Femur (tissue), 1 donor: ENCODE data around the gene C1QA.
"Not testable (repeated sequence)": the region's sequence is repeated elsewhere in the genome, so short reads cannot be mapped to it uniquely, and the experiment has no call there.

Source experiments
- DNase-seq: peaks from one replicate; pipeline ENCODE4 v3.0.0-alpha.2; 2017

C1QA gene

GRCh38 chr1:22643381-22643780, 7.0 kb downstream of the C1QA start, which contains the start of gene C1QC:
C1QC (plus strand) TSS chr1:22643633; CDS start chr1:22644024, 391 bp downstream.
- no peak for DNase-seq

DNA sequence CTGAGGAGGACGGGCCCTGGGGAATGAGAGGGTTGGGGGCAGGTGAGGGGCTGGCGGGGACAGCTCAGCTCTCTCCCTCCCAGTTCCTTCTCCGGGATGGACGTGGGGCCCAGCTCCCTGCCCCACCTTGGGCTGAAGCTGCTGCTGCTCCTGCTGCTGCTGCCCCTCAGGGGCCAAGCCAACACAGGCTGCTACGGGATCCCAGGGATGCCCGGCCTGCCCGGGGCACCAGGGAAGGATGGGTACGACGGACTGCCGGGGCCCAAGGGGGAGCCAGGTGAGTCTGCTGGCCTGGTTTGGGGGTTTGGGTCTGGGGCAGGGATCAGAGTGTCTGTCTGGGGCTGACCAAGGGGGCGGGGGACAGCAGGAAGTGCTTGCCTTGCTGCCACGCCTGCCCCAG, 7.5 kb downstream of the C1QA start:
- DNase-seq: no peak

DNA sequence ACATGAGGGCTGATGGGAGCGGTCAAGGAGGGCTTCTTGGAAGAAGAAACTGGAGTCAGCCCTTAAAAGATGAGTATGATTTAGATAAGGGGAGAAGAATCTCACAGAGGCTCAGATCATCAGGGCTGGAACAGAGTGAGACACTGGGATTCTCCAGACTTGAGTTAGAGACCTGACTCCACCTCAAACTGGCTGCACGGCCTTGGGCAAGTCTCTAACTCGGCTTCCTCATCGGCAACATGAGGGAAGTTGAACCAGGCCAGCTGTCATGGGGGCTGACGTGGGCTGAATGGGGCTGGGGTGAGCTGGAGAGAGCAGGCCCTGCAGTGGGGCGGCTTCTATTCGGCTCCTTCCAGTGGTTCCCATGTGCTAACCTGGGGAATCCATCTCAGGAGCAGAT, 9.5 kb downstream of the C1QA start:
- DNase-seq: no peak

- DNase-seq: no peak
Observed at GRCh38 chr1:22646384-22646783, 10.0 kb downstream of the C1QA start.

- DNase-seq: no peak
Observed at GRCh38 chr1:22650089-22650693, 13.8 kb downstream of the C1QA start.

DNA sequence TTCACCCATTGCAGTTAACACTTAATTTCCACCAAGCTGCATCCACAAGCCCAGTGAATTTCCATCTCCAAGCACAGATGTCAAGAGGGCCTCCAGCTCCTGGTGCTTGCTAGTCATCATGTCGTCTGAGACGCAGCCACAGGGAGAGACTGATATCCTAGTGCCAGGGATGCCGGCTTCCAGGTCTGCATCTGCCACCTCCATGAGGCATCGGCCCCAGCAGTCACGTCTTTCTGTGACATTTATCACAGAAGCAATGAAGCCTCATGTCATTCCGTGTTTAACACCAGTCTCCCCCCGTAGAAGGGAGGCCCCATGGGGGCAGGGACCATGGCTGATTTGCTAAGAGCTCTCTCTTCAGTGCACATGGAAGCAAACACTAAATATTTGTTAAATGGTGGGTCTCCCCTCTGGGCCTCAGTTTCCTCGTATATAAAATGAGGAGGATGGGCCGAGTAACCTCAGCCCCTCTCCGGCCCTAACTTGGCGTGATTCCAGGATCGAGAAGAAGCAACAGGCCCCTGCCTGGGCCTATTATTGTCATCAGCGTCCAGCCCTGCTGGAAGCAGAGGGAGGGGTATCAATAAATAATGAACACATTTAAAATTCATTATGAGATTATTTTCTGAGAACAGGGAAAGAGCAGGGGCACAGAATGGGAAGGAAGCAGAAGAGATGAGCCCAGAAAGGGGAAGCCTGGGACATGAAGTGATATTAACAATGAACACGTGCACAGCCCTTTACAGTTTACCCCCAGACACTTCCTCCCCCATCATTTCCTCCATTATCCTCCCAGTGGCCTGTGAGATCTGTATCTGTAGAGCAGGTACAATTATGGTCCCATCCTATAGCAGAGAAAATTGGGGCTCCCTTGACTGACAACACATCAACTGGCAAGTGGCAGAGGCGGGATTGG, 15.8 kb downstream of the C1QA start:
- no peak for DNase-seq

DNA sequence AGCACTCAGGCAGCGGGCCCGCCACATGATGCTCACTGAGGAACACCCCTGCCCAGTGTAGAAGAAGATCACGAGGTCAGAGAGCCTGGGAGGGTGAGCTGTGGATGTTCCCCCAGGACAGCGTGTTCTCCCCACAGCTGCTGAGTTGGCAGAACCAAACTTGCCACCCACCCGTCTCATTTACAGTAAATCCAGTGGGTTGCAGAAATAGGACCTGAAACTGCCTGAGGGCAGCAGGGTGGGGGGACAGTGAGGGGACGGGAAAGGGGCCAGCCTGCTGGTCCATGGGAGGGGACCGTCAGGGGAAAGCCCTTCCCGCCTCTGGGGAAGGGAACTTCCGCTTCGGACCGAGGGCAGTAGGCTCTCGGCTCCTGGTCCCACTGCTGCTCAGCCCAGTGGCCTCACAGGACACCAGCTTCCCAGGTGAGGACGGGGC, 16.5 kb downstream of the C1QA start, which contains the start of gene C1QB:
Gene C1QB (plus strand): TSS at position 356 of the 436 bp plus-strand sequence. CDS start 6,227 bp downstream, outside the sequence.
- DNase-seq: no peak

GRCh38 chr1:22654692-22655091, 18.3 kb downstream of the C1QA start:
- DNase-seq: no peak

DNA sequence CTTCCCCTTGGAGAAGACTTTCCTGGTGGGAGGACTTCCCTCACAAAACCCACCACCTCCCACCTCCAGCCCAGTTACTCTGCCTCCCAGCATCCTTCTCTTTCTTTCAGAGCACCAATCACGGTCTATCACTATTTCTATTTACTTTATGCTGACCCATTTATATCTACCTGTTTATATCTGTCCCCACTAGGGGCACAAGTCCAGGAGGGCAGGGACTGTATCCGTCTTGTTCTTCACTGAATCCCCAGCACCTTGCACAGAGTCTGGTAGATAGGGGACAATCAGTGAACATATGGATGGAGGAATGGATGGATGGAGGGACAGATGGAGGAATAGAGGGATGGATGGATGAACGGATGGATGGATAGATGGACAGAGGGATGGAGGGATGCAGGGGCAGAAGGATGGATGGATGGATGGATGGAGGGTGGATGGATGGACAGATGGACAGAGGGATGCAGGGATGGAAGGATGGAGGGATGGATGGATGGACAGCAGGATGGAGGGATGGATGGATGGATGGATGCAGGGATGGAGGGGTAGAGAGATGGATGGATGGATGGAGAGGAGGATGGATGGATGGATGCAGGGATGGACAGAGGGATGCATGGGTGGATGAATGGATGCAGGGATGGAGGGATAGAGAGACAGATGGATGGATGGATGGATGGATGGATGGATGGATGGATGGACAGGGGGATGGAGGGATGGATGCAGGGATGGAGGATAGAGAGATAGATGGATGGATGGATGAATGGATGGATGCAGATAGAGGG, 22.1 kb downstream of the C1QA start:
- no peak for DNase-seq

DNA sequence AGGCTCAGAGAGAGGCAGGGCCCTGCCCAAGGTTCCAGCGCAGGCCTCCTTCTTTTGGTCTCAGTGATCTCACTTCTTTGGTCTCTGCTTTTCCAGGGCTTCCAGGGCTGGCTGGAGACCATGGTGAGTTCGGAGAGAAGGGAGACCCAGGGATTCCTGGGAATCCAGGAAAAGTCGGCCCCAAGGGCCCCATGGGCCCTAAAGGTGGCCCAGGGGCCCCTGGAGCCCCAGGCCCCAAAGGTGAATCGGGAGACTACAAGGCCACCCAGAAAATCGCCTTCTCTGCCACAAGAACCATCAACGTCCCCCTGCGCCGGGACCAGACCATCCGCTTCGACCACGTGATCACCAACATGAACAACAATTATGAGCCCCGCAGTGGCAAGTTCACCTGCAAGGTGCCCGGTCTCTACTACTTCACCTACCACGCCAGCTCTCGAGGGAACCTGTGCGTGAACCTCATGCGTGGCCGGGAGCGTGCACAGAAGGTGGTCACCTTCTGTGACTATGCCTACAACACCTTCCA, 24.4 kb downstream of the C1QA start:
- DNase-seq: no peak

GRCh38 chr1:22661880-22662279, 25.5 kb downstream of the C1QA start:
- DNase-seq: no peak

- no peak for DNase-seq
Observed at GRCh38 chr1:22662318-22662717, 25.9 kb downstream of the C1QA start.

DNA sequence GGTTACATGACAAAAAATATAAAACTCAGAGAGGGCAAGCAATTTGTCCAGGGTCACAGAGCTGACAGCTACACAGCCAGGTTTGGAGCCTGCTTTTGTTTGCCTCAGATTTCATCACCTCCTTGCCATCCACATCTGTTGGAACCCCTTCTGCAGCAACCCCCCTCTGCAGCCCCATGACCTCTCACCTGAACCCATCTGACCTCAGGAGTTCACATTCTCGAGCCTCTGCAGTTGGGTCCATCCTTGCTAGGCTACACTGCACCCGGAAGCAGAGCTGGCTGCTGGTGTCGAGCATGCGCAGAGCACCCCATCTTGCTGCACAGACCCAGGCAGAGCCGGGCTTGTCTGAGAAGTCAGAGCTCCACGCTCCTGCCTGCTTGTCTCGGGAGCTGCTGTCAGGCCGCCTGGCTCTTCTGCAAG, 26.6 kb downstream of the C1QA start:
- no peak for DNase-seq

- DNase-seq: peak; percentile 63
Observed at GRCh38 chr1:22665752-22666151, 29.3 kb downstream of the C1QA start.

DNA sequence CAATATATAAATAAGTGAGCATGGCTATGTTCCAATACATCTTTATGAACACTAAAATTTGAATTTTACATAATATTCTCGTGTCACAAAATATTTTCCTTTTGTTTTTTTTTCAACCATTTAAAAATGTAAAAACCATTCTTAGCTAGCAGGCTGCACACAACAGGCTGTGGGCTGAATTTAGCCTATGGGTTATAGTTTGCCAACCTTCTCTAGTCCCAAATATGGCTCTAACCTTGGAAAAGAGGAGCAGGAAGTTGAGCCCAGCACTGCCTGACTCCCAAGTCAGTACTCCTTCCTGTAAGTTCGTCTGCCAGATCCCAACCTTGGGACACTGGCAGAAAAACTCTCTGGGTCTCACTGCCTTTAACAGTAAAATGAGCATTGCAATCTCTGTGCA, 30.0 kb downstream of the C1QA start:
- DNase-seq: no peak

- not testable (repeated sequence) for DNase-seq
Observed at GRCh38 chr1:22668840-22669239, 32.4 kb downstream of the C1QA start.

DNA sequence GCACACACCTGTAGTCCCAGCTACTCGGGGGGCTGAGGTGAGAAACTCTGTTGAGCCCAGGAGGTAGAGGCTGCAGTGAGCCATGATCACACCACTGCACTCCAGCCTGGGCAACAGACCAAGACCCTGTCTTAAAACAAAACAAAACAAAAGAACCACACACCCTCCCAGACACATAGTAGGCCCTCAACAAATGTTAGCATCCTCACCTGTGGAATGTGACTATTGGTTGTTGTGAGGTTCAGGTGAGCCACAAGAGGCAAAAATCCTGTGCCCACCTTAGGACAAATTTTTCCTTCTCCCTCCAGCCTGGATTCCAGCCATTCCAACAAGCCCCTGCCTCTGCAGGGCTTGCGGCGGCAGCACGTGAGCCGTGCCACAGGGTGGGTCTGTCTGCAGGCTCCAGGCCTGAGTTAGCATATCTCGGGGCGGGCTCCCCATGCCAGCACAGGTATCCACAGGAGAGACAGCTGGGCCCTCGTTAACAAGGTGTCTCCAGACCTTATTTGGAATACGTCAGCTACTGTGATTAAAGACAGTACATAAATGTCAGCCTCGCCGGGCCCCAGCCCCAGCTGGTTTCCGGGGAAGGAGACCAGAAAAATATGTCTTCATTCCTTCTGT, 34.0 kb downstream of the C1QA start:
- DNase-seq: no peak

DNA sequence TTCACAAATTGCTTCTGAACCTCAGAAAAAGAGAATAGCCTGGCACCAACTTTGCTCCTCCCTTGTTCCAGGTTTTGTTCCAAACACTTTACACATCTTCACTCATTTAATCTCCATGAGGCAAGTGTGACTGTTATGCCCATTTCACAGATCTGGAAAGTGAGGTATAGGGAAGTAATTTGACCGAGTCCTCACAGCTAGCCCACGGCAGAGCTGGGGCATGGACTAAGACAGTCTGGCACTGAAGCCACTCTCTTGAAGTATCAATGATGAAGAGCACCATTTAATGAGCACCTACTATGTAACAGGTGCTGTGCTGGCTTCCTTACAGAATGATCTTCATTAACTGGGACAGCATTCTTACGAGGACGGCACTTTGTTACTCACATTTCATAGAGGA, 35.6 kb downstream of the C1QA start:
- DNase-seq: no peak

DNA sequence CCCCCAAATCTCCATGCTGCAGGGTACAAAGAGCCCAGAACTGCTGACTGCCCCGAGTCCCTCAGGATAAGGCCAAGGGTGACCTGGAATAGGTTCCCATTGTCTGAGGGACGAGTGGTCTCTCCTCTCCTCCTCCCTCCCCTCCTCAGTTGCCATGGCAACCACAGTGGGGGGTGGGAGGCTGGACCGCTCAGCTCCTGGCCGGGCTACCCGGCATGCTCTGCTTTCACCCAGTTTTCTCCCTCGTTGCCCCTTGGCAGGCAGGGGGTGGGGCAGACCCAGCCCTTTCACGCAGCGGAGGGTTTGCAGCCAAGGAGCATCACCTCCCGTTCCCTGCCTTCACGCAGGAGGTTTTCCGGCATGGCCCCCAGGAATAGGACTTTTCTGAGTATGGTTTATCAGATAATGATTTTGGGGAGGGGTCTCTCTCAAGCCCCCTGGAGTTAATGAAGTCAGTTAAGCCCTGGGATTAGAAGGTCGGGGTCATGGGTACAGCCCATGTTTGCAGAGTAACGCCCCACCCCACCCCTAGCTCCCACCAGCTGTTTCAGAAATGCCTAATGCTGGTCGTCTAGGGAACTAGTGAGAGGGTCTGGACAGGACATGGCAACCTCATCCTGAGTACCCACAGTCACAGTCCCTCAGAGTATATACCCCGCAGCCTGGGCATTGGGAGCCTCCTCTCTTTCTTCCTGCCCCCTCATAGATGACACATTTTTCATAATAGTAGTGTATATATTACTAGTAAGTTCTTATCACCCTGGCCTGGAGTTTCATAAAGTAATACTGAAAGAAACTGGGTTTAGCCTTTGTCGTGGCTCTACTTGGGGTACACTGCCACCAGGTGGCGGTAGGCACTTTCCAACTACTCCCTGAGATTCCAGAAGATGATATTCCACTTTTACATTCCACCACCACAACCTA, 37.3 kb downstream of the C1QA start:
- DNase-seq: peak; percentile 68

- no peak for DNase-seq
Observed at GRCh38 chr1:22674410-22674749, 38.0 kb downstream of the C1QA start.

- DNase-seq: not testable (repeated sequence)
Observed at GRCh38 chr1:22676151-22676550, 39.7 kb downstream of the C1QA start.
